SK-N-MC (cell line): ENCODE data around the gene EXD1.
A peak's percentile ranks its signal among the peaks of the same experiment; 100 is the strongest.
"Not testable (repeated sequence)": the region's sequence is repeated elsewhere in the genome, so short reads cannot be mapped to it uniquely, and the experiment has no call there.

Experiments
- DNase-seq: peaks from one replicate; pipeline ENCODE4 v3.0.0-alpha.2; 2011; ENCODE audit warnings: low read depth, low spot score
- H3K27ac ChIP-seq: fragments of 200-600 bp; sonication (generic); 2 replicates; pipeline ENCODE4 v1.5.1; 2016; ENCODE audit warnings: mixed run types
- H3K36me3 ChIP-seq: fragments of 200-600 bp; sonication (generic); 2 replicates; pipeline ENCODE4 v1.6.1; 2017; ENCODE audit warnings: antibody characterized with exemption, low read length, mixed read lengths; ENCODE audit not compliant: insufficient read depth
- H3K4me3 ChIP-seq: fragments of 200-600 bp; sonication (generic); 2 replicates; pipeline ENCODE4 v1.5.1; 2016
- H3K9ac ChIP-seq: fragments of 200-600 bp; sonication (generic); 2 replicates; pipeline ENCODE4 v1.8.0; 2017; ENCODE audit warnings: mixed run types, mixed read lengths; ENCODE audit not compliant: insufficient read length
- H3K9me3 ChIP-seq: fragments of 200-600 bp; sonication (generic); 2 replicates; pipeline ENCODE4 v1.6.1; 2017; ENCODE audit warnings: low read depth, mild to moderate bottlenecking, antibody characterized with exemption, low read length, moderate library complexity, mixed read lengths
- EZH2 ChIP-seq: fragments of 200-600 bp; sonication (generic); IDR thresholded peaks from one replicate; pipeline ENCODE4 v1.6.1; 2017; ENCODE audit warnings: antibody characterized with exemption
- FOXP2 ChIP-seq: optimal IDR thresholded peaks from 2 replicates; pipeline ENCODE3; 2011; ENCODE audit warnings: mild to moderate bottlenecking, moderate library complexity; ENCODE audit not compliant: insufficient read depth; ENCODE audit errors: extremely low read length, control extremely low read depth
- POLR2AphosphoS5 ChIP-seq: IDR thresholded peaks from 2 replicates; pipeline ENCODE4 v1.6.1; 2012; ENCODE audit warnings: mild to moderate bottlenecking, low read depth, low read length, borderline replicate concordance

EXD1 gene, protein sequence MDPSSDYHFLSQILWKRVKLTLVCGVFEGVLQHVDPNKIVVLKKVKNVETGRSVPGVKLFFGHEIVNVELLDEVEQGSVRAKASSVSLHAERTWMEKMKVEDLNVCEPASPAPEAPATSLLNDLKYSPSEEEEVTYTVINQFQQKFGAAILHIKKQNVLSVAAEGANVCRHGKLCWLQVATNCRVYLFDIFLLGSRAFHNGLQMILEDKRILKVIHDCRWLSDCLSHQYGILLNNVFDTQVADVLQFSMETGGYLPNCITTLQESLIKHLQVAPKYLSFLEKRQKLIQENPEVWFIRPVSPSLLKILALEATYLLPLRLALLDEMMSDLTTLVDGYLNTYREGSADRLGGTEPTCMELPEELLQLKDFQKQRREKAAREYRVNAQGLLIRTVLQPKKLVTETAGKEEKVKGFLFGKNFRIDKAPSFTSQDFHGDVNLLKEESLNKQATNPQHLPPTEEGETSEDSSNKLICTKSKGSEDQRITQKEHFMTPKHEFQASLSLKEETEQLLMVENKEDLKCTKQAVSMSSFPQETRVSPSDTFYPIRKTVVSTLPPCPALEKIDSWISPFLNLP

GRCh38 chr15:41230650-41231421 lies at the start of gene EXD1, which contains the start of gene CHP1:
Gene EXD1, minus strand, starts transcription at chr15:41230757. Its CDS starts 4,182 bp downstream, at chr15:41226575.
Gene CHP1, plus strand, starts transcription at chr15:41231268. Its CDS starts 115 bp downstream, at chr15:41231383.
- peak; percentile 50 for DNase-seq
- Histone ChIP-seq H3K27ac (peak within 1 kb of the TSS; percentile 59; the same call in 1 of the 2 replicates), H3K4me3 (peak within 1 kb of the TSS; percentile 100), H3K9ac (peak within 1 kb of the TSS; percentile 88), H3K9me3 (no peaks in the 10 kb centered on the region), H3K36me3 (no peaks in the 10 kb centered on the region)
- TF ChIP-seq FOXP2 (no peak), EZH2 (no peak), POLR2AphosphoS5 (peak; percentile 74)

DNA sequence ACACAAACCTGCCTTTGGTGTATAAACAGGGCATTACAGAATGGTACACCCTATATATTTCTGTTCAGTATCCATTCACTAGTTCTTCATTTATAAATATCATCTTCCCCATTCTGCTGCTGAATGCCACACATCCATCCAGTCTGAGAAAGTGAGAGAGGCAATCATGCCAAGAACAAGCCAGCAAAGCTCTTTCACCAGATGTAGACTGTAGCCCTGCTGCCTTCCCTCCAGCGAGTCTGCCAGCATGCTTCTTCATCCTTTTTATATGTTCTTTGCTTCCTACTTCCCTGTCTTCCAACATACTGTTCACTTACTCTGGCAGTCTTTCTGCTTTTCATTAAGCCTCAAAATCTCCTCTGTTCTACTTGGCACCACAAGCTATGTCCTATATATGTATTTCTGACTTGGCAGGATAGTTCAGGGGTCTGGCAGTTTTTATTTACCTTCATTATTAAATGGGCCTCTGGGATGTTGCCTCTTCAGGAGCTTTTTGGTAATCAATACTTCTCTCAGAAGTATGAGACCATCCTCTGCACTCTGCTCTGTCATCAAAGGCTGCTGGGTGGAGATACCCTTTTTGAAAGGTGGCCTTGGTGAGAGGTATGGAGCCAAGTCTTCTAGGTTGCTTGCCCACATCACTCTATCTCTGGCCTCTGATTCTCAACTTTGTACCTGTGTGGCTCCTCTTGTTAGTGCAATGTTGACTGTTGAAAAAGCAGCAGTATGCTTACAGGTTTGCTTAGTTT lies 49.2 kb upstream of the EXD1 start:
- no peak overlapping the region for H3K4me3 ChIP-seq
- no peak overlapping the region for H3K27ac ChIP-seq
- H3K9me3 ChIP-seq, result no peaks in the 10 kb centered on the region

GRCh38 chr15:41278319-41278718 lies 47.8 kb upstream of the EXD1 start:
- H3K9me3 ChIP-seq, result no peaks in the 10 kb centered on the region
- DNase-seq, result no peak
- no peak overlapping the region for H3K9ac ChIP-seq
- H3K4me3 ChIP-seq, result no peak overlapping the region
- no peak for TF ChIP-seq POLR2AphosphoS5
- TF ChIP-seq FOXP2, result no peak
- no peak for TF ChIP-seq EZH2
- no peaks in the 10 kb centered on the region for H3K36me3 ChIP-seq
- H3K27ac ChIP-seq, result no peak overlapping the region

More for the DNA sequence above, 49.2 kb upstream of the EXD1 start:
- Histone ChIP-seq H3K36me3 (peaks cover 5% of the 10 kb centered on the region; the same call in 1 of the 2 replicates), H3K9ac (no peak overlapping the region)
- DNase-seq, result no peak
- TF ChIP-seq POLR2AphosphoS5, result no peak
- no peak for TF ChIP-seq FOXP2
- TF ChIP-seq EZH2, result no peak

DNA sequence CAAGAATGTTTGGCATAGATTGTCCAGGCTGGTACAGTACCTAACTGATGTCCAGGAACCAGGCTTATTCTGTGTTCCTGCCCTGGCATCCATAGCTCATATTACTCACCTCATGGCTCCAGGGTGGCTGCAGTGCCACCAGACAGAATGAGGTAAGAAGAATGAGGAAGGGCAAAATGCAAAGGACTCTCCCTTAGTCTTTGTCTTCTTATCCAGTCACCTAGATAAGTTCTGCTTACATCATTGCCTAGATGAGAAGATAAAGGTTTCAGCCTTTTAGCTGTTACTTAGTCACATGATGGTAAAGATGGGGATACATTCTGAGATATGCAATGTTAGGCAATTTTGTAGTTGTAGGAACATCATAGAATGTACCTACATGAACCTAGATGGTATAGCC lies 46.3 kb upstream of the EXD1 start:
- Histone ChIP-seq H3K9ac (no peak overlapping the region), H3K9me3 (no peaks in the 10 kb centered on the region), H3K36me3 (no peaks in the 10 kb centered on the region), H3K27ac (no peak overlapping the region), H3K4me3 (no peak overlapping the region)
- TF ChIP-seq FOXP2 (no peak), EZH2 (no peak), POLR2AphosphoS5 (no peak)
- DNase-seq, result no peak

DNA sequence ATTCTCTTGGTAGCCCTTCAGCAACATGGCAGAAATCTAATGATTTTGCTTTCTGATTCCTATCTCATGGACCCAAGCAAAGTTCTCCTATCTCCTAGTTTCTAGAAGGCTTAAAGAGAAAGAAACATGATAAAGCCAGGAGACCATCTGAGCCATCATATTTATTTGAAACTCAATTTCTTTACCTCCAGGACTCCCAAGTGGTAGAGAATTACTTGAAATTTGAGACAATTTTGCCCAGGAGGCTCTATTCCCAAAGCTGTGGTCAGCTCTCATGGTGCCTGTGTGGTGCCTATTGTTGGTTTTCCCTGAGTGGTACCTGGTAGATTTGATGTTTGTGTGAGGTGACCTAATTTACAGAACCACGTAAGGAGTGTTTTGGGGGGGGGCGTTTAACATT lies 39.3 kb upstream of the EXD1 start:
- TF ChIP-seq EZH2 (no peak), POLR2AphosphoS5 (no peak), FOXP2 (no peak)
- no peak overlapping the region for H3K9ac ChIP-seq
- no peaks in the 10 kb centered on the region; the same call in 1 of the 2 replicates for H3K36me3 ChIP-seq
- H3K27ac ChIP-seq, result no peak overlapping the region
- no peak overlapping the region for H3K4me3 ChIP-seq
- no peaks in the 10 kb centered on the region for H3K9me3 ChIP-seq
- DNase-seq, result no peak

DNA sequence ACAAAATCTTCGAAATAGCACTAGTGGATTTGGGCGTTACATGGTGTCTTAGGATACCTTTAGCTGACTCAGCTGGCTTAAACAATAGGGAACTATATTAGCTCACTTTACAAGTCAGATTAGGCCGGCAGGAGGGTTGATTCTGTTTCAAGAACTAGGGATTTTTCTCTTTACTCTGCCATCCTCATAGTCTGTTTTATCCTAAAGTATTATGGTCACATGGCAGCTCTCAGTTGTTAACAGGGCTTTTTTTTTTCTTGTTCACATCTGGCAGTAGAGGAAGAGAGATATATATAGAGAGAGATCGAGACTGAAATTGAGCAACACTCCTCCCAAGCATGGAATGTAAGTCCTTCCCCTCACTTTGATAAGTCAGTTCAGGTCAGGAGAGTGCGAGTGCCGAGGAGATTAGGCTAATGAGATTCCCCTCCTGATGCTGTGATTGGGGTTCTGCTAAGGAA lies 33.4 kb upstream of the EXD1 start:
- TF ChIP-seq EZH2, result no peak
- TF ChIP-seq FOXP2, result no peak
- TF ChIP-seq POLR2AphosphoS5, result no peak
- H3K4me3 ChIP-seq, result no peak overlapping the region
- no peak overlapping the region for H3K9ac ChIP-seq
- no peak overlapping the region for H3K27ac ChIP-seq
- H3K36me3 ChIP-seq, result peaks cover 8% of the 10 kb centered on the region
- no peak for DNase-seq
- H3K9me3 ChIP-seq, result no peaks in the 10 kb centered on the region

DNA sequence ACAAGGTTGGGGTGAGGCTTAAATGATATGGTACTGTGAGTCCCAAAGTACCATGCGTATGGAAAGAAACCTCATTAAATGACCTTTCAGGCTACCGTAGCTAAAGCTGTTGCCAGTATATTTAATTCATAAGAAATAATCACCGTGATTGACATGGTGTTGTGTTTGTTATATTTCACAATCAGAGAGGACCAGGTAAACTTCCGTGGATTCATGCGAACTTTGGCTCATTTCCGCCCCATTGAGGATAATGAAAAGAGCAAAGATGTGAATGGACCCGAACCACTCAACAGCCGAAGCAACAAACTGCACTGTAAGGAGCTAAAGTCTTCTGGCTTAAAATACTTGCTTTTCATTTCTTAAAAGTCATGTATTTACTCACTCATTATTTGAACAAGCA lies 32.0 kb upstream of the EXD1 start:
- TF ChIP-seq POLR2AphosphoS5 (no peak), FOXP2 (no peak), EZH2 (no peak)
- H3K27ac ChIP-seq, result no peak overlapping the region
- H3K36me3 ChIP-seq, result peaks cover 8% of the 10 kb centered on the region
- H3K9ac ChIP-seq, result no peak overlapping the region
- no peaks in the 10 kb centered on the region for H3K9me3 ChIP-seq
- no peak for DNase-seq
- H3K4me3 ChIP-seq, result no peak overlapping the region

GRCh38 chr15:41260924-41261323 lies 30.4 kb upstream of the EXD1 start:
- H3K27ac ChIP-seq, DNase-seq, H3K36me3 ChIP-seq, H3K9ac ChIP-seq, H3K9me3 ChIP-seq, H3K4me3 ChIP-seq: not testable (repeated sequence)
